ENCODE measurements around the gene ST6GALNAC6.

DNA sequence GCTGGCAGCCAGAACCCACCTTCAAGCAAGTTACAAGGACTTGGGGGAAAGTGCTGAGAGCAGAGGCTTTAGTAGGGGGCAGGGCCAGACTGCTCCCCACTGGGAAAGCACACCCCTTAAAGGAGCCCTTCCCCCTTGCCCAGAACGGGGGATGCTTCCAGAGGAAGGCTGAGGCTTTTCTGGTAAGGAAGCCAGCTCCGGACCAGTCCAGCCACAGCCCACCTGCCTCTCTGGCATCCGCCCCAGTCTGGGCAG, 42.5 kb upstream of the ST6GALNAC6 start:
- TF ChIP-seq, protein P1, sequence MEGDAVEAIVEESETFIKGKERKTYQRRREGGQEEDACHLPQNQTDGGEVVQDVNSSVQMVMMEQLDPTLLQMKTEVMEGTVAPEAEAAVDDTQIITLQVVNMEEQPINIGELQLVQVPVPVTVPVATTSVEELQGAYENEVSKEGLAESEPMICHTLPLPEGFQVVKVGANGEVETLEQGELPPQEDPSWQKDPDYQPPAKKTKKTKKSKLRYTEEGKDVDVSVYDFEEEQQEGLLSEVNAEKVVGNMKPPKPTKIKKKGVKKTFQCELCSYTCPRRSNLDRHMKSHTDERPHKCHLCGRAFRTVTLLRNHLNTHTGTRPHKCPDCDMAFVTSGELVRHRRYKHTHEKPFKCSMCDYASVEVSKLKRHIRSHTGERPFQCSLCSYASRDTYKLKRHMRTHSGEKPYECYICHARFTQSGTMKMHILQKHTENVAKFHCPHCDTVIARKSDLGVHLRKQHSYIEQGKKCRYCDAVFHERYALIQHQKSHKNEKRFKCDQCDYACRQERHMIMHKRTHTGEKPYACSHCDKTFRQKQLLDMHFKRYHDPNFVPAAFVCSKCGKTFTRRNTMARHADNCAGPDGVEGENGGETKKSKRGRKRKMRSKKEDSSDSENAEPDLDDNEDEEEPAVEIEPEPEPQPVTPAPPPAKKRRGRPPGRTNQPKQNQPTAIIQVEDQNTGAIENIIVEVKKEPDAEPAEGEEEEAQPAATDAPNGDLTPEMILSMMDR (IDR thresholded peaks at IDR 0.05) = no peak
- TF ChIP-seq EZH2 (IDR thresholded peaks at IDR 0.05) = no peak

All from neural progenitor cell (in vitro differentiated cells).